ENCODE results near the gene TEX48.

GRCh38 chr9:114717908-114718486 lies 36.0 kb upstream of the TEX48 start:
- TF ChIP-seq CTCF (IDR thresholded peaks at IDR 0.05) (no peak), POLR2A (IDR thresholded peaks at IDR 0.05) (no peak)

All from right lobe of liver (tissue), 4 donors.